ENCODE measurements around the gene LHPP. TPM values are rescaled to one million over a fixed set of nuclear protein-coding genes. Genes with fewer than 3 reads are reported as not detected.

The LHPP gene
- total and polyA plus RNA-seq, 2 experiments from 2014 or later = 27.4 to 40.2 TPM

DNA sequence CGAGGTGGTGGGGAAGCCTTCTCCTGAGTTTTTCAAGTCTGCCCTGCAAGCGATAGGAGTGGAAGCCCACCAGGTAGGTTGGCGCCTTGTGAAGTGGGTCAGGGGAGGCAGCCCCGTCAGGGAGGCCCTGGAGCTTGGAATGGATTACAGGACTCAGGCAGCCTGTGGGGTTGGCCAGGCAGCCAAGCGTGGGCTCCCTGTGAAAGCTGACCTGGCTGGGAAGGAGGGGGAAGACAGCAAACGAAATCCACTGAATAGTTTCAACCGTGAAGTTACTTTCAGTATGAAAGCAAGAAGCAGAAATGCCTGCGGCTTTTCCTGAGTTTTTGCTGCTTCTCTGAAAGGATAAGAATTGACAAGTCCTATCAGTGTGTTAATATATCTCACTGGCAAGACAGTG is 36.4 kb downstream of the LHPP start:
- 0 out of 2 replicates have a peak, but pooled peaks cover 5% of the 10 kb centered on the region for H3F3A ChIP-seq (replicated peaks; ENCODE audit: low read depth)
- H3K4me2 ChIP-seq = no peak overlapping the region
- peaks cover 7% of the 10 kb centered on the region for H3K27me3 Mint-ChIP-seq (ENCODE audit: insufficient read depth, low read depth, poor library complexity)
- no peaks in the 10 kb centered on the region for H3K9me2 ChIP-seq (ENCODE audit: insufficient read depth)
- H3K4me3 ChIP-seq = no peak overlapping the region
- no peak for TF ChIP-seq CREB1 (CRISPR knock-in tag; IDR thresholded peaks at IDR 0.05; ENCODE audit: low read depth)
- TF ChIP-seq EZH2 (IDR thresholded peaks at IDR 0.05; ENCODE audit: low read depth, unreplicated experiment) = no peak
- no peak for TF ChIP-seq EZH2phosphoT487 (IDR thresholded peaks at IDR 0.05; ENCODE audit: unreplicated experiment)
- TF ChIP-seq, protein P1, sequence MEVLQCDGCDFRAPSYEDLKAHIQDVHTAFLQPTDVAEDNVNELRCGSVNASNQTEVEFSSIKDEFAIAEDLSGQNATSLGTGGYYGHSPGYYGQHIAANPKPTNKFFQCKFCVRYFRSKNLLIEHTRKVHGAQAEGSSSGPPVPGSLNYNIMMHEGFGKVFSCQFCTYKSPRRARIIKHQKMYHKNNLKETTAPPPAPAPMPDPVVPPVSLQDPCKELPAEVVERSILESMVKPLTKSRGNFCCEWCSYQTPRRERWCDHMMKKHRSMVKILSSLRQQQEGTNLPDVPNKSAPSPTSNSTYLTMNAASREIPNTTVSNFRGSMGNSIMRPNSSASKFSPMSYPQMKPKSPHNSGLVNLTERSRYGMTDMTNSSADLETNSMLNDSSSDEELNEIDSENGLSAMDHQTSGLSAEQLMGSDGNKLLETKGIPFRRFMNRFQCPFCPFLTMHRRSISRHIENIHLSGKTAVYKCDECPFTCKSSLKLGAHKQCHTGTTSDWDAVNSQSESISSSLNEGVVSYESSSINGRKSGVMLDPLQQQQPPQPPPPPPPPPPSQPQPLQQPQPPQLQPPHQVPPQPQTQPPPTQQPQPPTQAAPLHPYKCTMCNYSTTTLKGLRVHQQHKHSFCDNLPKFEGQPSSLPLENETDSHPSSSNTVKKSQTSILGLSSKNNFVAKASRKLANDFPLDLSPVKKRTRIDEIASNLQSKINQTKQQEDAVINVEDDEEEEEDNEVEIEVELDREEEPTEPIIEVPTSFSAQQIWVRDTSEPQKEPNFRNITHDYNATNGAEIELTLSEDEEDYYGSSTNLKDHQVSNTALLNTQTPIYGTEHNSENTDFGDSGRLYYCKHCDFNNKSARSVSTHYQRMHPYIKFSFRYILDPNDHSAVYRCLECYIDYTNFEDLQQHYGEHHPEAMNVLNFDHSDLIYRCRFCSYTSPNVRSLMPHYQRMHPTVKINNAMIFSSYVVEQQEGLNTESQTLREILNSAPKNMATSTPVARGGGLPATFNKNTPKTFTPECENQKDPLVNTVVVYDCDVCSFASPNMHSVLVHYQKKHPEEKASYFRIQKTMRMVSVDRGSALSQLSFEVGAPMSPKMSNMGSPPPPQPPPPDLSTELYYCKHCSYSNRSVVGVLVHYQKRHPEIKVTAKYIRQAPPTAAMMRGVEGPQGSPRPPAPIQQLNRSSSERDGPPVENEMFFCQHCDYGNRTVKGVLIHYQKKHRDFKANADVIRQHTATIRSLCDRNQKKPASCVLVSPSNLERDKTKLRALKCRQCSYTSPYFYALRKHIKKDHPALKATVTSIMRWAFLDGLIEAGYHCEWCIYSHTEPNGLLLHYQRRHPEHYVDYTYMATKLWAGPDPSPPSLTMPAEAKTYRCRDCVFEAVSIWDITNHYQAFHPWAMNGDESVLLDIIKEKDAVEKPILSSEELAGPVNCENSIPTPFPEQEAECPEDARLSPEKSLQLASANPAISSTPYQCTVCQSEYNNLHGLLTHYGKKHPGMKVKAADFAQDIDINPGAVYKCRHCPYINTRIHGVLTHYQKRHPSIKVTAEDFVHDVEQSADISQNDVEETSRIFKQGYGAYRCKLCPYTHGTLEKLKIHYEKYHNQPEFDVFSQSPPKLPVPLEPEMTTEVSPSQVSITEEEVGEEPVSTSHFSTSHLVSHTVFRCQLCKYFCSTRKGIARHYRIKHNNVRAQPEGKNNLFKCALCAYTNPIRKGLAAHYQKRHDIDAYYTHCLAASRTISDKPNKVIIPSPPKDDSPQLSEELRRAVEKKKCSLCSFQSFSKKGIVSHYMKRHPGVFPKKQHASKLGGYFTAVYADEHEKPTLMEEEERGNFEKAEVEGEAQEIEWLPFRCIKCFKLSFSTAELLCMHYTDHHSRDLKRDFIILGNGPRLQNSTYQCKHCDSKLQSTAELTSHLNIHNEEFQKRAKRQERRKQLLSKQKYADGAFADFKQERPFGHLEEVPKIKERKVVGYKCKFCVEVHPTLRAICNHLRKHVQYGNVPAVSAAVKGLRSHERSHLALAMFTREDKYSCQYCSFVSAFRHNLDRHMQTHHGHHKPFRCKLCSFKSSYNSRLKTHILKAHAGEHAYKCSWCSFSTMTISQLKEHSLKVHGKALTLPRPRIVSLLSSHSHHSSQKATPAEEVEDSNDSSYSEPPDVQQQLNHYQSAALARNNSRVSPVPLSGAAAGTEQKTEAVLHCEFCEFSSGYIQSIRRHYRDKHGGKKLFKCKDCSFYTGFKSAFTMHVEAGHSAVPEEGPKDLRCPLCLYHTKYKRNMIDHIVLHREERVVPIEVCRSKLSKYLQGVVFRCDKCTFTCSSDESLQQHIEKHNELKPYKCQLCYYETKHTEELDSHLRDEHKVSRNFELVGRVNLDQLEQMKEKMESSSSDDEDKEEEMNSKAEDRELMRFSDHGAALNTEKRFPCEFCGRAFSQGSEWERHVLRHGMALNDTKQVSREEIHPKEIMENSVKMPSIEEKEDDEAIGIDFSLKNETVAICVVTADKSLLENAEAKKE (CRISPR knock-in tag; IDR thresholded peaks at IDR 0.05) = no peak
- no peak for TF ChIP-seq ZNF114 (CRISPR knock-in tag; IDR thresholded peaks at IDR 0.05)
- no peak for TF ChIP-seq NANOG (IDR thresholded peaks at IDR 0.05; ENCODE audit: borderline replicate concordance)
- TF ChIP-seq JUNB (IDR thresholded peaks at IDR 0.05; ENCODE audit: unreplicated experiment) = no peak
- TF ChIP-seq, protein P2, sequence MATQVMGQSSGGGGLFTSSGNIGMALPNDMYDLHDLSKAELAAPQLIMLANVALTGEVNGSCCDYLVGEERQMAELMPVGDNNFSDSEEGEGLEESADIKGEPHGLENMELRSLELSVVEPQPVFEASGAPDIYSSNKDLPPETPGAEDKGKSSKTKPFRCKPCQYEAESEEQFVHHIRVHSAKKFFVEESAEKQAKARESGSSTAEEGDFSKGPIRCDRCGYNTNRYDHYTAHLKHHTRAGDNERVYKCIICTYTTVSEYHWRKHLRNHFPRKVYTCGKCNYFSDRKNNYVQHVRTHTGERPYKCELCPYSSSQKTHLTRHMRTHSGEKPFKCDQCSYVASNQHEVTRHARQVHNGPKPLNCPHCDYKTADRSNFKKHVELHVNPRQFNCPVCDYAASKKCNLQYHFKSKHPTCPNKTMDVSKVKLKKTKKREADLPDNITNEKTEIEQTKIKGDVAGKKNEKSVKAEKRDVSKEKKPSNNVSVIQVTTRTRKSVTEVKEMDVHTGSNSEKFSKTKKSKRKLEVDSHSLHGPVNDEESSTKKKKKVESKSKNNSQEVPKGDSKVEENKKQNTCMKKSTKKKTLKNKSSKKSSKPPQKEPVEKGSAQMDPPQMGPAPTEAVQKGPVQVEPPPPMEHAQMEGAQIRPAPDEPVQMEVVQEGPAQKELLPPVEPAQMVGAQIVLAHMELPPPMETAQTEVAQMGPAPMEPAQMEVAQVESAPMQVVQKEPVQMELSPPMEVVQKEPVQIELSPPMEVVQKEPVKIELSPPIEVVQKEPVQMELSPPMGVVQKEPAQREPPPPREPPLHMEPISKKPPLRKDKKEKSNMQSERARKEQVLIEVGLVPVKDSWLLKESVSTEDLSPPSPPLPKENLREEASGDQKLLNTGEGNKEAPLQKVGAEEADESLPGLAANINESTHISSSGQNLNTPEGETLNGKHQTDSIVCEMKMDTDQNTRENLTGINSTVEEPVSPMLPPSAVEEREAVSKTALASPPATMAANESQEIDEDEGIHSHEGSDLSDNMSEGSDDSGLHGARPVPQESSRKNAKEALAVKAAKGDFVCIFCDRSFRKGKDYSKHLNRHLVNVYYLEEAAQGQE (IDR thresholded peaks at IDR 0.05; ENCODE audit: unreplicated experiment) = no peak
- H3K9me3 Mint-ChIP-seq = peaks cover 19% of the 10 kb centered on the region
- no peaks in the 10 kb centered on the region for H3K79me2 ChIP-seq (replicated peaks; ENCODE audit: insufficient read depth)
- H3K4me1 ChIP-seq (ENCODE audit: insufficient read depth) = peaks cover 20% of the 10 kb centered on the region
- H3K27me3 ChIP-seq (ENCODE audit: insufficient read depth) = no peaks in the 10 kb centered on the region
- H3K4me3 Mint-ChIP-seq = no peak overlapping the region
- peaks cover 9% of the 10 kb centered on the region for H3K36me3 ChIP-seq (ENCODE audit: insufficient read depth)
- DNase-seq (ENCODE audit: low spot score) = no peak
- no peak overlapping the region for H3K27ac Mint-ChIP-seq
- H3K27ac ChIP-seq (ENCODE audit: low read depth) = no peak overlapping the region
- peaks cover 33% of the 10 kb centered on the region for H3K36me3 Mint-ChIP-seq (ENCODE audit: low read depth)
- H2AFZ ChIP-seq = no peak overlapping the region
- peaks cover 28% of the 10 kb centered on the region for H3K4me1 Mint-ChIP-seq
- no peaks in the 10 kb centered on the region; the same call in 1 of the 2 replicates for H4K20me1 ChIP-seq (replicated peaks; ENCODE audit: insufficient read depth)
- no peak for ATAC-seq

Data from GM23338 (cell line).